ENCODE results near the gene C16orf95. TPM values are rescaled to one million over a fixed set of nuclear protein-coding genes. Genes with fewer than 3 reads are reported as not detected.

The C16orf95 gene, protein sequence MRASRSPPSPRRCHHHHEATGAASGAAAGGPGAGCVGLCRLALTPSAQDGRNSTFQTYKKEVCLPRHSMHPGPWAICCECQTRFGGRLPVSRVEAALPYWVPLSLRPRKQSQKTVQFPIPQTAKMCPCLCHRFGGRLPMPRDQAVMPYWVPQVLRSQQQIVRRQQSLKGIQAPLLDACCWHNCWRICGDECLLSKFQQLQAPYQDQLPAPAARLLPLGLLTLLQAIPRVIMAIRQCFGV
- 4.5 and 6.1 TPM in 2 replicates for total RNA-seq

DNA sequence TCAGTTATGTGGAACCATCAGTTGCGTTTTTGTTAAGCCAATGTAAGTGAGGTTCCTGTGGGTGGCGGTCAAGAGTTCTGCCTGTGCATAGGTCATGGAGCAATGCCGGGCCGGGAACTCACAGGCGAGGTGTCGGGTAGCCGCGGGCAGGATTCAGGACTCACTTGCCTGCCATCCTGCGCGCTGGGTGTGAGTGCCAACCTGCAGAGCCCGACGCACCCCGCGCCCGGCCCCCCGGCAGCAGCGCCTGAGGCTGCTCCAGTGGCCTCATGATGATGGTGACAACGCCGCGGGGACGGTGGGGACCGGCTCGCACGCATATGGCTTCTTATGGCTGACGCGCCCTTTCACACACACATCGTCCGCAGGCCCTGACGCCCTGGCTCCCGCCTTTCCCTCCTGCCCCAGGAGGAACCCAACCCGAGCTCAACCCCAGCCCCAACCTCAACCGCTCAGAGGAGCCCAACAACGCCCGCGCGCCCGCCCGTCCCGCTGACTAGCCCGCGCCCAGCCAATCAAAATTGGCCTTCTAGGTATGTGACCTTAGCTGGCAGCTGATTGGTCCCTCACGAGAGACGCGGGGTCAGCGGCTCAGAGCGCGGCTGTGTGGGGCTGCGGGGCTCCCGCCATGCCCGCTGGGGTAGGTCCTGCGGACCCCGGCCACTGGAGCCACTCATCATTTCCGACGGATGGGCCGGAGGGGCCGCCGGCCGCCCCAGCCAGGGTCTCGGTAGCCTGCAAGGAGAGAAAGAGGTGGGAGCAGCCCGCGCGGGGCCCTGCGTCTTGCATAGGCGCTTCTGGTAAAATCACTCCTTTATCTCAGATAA lies at the start of gene C16orf95:
C16orf95 (minus strand) TSS at position 470 of the 827 bp plus-strand sequence; CDS start at position 320, 150 bp downstream.

Other genes starting within 250 kb of the C16orf95 start
- gene FBXO31, start 66.4 kb upstream of the C16orf95 start, total RNA-seq = 21.7 and 44.2 TPM in 2 replicates
- gene MAP1LC3B, start 74.9 kb upstream of the C16orf95 start, total RNA-seq = 48.1 and 65.6 TPM in 2 replicates
- gene ZCCHC14, start 175.6 kb upstream of the C16orf95 start, total RNA-seq = 10.7 and 11.4 TPM in 2 replicates

All from smooth muscle cell of the umbilical artery (primary cell).